ENCODE results near the gene LRAT. TPM values are rescaled to one million over a fixed set of nuclear protein-coding genes. Genes with fewer than 3 reads are reported as not detected.

The LRAT gene
- total RNA-seq, 1 experiment from 2014 or later = 1.7 TPM

DNA sequence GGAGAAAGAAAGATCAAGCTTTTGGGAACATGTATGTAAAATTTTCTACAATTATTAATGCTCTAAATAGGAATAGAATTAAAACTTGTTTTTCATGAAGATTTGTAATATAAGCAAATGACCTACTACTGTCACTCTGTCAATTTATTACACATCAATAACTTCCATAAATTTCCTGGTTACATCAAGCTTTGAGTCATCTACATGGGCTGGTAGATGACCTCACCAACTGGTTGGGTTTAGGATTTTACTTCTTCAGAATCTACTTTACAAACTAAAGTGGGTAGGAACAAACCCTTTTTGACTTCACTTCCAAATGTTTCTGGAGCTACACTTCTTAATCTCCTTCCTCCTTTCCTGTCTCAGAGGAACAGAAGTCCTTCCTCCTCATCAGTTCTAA is 12.0 kb upstream of the LRAT start:
- no peak overlapping the region for H3K4me3 ChIP-seq (ENCODE audit: low read depth, low read length, poor library complexity, severe bottlenecking)
- DNase-seq (ENCODE audit: low spot score) = no peak
- no peaks in the 10 kb centered on the region for H3K27me3 ChIP-seq (replicated peaks; ENCODE audit: insufficient read depth, low read depth, low read length, poor library complexity)
- H3K27ac ChIP-seq (ENCODE audit: low read depth, low read length, poor library complexity, severe bottlenecking) = no peak overlapping the region
- CTCF ChIA-PET = no interaction called here
- no peak for TF ChIP-seq EZH2 (IDR thresholded peaks at IDR 0.05; ENCODE audit: borderline replicate concordance, low read depth, low read length, poor library complexity, severe bottlenecking)
- TF ChIP-seq, protein P1, sequence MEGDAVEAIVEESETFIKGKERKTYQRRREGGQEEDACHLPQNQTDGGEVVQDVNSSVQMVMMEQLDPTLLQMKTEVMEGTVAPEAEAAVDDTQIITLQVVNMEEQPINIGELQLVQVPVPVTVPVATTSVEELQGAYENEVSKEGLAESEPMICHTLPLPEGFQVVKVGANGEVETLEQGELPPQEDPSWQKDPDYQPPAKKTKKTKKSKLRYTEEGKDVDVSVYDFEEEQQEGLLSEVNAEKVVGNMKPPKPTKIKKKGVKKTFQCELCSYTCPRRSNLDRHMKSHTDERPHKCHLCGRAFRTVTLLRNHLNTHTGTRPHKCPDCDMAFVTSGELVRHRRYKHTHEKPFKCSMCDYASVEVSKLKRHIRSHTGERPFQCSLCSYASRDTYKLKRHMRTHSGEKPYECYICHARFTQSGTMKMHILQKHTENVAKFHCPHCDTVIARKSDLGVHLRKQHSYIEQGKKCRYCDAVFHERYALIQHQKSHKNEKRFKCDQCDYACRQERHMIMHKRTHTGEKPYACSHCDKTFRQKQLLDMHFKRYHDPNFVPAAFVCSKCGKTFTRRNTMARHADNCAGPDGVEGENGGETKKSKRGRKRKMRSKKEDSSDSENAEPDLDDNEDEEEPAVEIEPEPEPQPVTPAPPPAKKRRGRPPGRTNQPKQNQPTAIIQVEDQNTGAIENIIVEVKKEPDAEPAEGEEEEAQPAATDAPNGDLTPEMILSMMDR (conservative IDR thresholded peaks at IDR 0.05; ENCODE audit: low read depth, low read length) = no peak
- POLR2A ChIA-PET (ENCODE audit: low non-redundant PET) = no interaction called here
- intact Hi-C loops (cut with micrococcal nuclease; ENCODE audit: unreplicated experiment) = no loop called here
- no TSS peak for BruUV-seq (replicated peaks)
- H3K4me1 ChIP-seq (ENCODE audit: insufficient read depth, low read length, poor library complexity, severe bottlenecking) = no peaks in the 10 kb centered on the region
- H3K9me3 ChIP-seq (ENCODE audit: low read depth, low read length, poor library complexity, severe bottlenecking) = no peaks in the 10 kb centered on the region
- H3K36me3 ChIP-seq (ENCODE audit: insufficient read depth, low read length, poor library complexity, severe bottlenecking) = no peaks in the 10 kb centered on the region

DNA sequence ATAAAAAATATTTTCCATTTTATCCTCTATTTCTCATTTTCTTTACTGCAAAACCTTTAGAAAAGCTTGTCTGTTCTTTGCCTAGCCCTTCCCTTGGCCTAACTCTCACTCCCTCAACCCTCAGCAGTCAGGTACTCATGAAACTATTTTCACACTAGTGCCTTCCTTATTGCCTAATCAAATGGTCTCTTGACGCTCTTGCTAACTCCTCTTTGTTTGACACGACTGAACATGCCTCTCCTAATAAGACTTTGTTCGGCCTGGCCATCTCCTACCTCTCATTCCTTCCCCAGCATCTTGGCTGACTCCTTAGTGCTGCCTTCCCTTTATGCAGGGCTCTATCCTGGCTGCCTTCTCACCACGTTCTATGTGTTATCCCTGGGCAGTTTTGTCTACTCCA is 11.1 kb upstream of the LRAT start:
- no TSS peak for BruUV-seq (replicated peaks)
- TF ChIP-seq, protein P1 (conservative IDR thresholded peaks at IDR 0.05; ENCODE audit: low read depth, low read length) = no peak
- no peak for TF ChIP-seq EZH2 (IDR thresholded peaks at IDR 0.05; ENCODE audit: borderline replicate concordance, low read depth, low read length, poor library complexity, severe bottlenecking)
- no peaks in the 10 kb centered on the region for H3K36me3 ChIP-seq (ENCODE audit: insufficient read depth, low read length, poor library complexity, severe bottlenecking)
- no peaks in the 10 kb centered on the region for H3K9me3 ChIP-seq (ENCODE audit: low read depth, low read length, poor library complexity, severe bottlenecking)
- ChIA-PET CTCF (no interaction called here), POLR2A (ENCODE audit: low non-redundant PET) (no interaction called here)
- H3K27me3 ChIP-seq (replicated peaks; ENCODE audit: insufficient read depth, low read depth, low read length, poor library complexity) = no peaks in the 10 kb centered on the region
- H3K4me1 ChIP-seq (ENCODE audit: insufficient read depth, low read length, poor library complexity, severe bottlenecking) = no peaks in the 10 kb centered on the region
- no peak overlapping the region for H3K4me3 ChIP-seq (ENCODE audit: low read depth, low read length, poor library complexity, severe bottlenecking)
- intact Hi-C loops (cut with micrococcal nuclease; ENCODE audit: unreplicated experiment) = no loop called here
- DNase-seq (ENCODE audit: low spot score) = no peak
- H3K27ac ChIP-seq (ENCODE audit: low read depth, low read length, poor library complexity, severe bottlenecking) = no peak overlapping the region

DNA sequence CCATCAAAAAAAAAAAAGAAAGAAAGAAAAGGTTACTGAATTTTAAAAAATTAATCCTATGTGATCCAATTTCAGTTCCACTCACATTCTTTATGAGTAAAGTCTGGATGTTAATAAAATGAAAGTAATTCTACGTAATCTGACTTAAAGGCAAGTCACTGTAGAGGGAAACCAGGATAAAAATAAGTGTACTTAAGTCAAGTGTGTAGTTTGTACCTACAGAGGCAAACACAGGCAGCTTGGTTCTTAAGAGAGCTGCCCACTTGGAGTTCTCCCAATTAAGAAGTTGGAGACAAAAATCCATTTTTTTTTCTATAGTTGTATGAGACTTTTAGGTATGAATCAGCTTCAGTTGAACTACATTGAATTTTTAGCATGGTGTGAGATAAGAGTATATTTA is 7.0 kb upstream of the LRAT start:
- no peak for TF ChIP-seq EZH2 (IDR thresholded peaks at IDR 0.05; ENCODE audit: borderline replicate concordance, low read depth, low read length, poor library complexity, severe bottlenecking)
- TF ChIP-seq, protein P1 (conservative IDR thresholded peaks at IDR 0.05; ENCODE audit: low read depth, low read length) = no peak

More for the DNA sequence above, 7.0 kb upstream of the LRAT start:
- Histone ChIP-seq H3K4me1 (ENCODE audit: insufficient read depth, low read length, poor library complexity, severe bottlenecking) (peaks cover 14% of the 10 kb centered on the region), H3K4me3 (ENCODE audit: low read depth, low read length, poor library complexity, severe bottlenecking) (no peak overlapping the region), H3K36me3 (ENCODE audit: insufficient read depth, low read length, poor library complexity, severe bottlenecking) (no peaks in the 10 kb centered on the region), H3K27ac (ENCODE audit: low read depth, low read length, poor library complexity, severe bottlenecking) (no peak overlapping the region), H3K9me3 (ENCODE audit: low read depth, low read length, poor library complexity, severe bottlenecking) (no peaks in the 10 kb centered on the region), H3K27me3 (replicated peaks; ENCODE audit: insufficient read depth, low read depth, low read length, poor library complexity) (no peaks in the 10 kb centered on the region)
- BruUV-seq (replicated peaks) = no TSS peak
- POLR2A ChIA-PET (ENCODE audit: low non-redundant PET) = interaction anchor here (0.6 kb wide), 1 partner anchor 172 kb away, joined by 3 read pairs; no protein-coding TSS in a partner anchor
- no peak for DNase-seq (ENCODE audit: low spot score)
- CTCF ChIA-PET = no interaction called here
- intact Hi-C loops (cut with micrococcal nuclease; ENCODE audit: unreplicated experiment) = no loop called here
